GDM1 (cell line): ENCODE results near the gene ZFP30.

Source experiments
- DNase-seq: peaks from one replicate; lab custom pipeline; 2025; lab: John Stamatoyannopoulos, UW

The ZFP30 gene

DNA sequence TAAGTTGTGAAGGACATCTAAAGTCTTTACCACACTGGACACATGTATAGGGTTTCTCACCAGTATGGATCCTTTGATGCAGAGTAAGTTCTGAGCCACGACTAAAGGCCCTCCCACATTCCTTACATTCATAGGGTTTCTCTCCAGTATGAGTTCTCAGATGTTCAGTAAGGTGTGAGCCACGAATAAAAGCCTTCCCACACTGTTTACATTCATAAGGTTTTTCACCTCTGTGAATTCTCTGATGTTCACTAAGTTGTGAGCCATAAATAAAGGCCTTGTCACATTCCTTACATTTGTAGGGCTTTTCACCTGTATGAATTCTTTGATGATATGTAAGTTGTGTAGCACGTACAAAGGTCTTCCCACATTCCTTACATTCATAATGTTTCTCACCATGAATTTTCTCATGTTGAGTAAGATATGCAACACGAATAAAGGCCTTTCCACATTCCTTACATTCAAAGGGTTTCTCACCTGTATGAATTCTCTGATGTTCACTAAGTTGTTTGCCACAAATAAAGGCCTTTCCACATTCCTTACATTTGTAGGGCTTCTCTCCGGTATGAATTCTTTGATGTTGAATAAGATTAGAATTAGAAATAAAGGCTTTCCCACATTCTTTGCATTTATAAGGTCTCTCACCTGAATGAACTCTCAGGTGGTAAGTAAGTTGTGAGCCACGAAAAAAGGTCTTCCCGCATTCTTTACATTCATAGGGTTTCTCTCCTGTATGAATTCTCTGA is 90.5 kb downstream of the ZFP30 start:
- no peak for DNase-seq
